NCI-H1092 (cell line): ENCODE measurements around the gene TTLL11.

Source experiments
- DNase-seq: peaks from one replicate; lab custom pipeline; 2025; lab: John Stamatoyannopoulos, UW

Gene TTLL11

GRCh38 chr9:122050167-122050566 lies 42.9 kb downstream of the TTLL11 start:
- DNase-seq = no peak

GRCh38 chr9:122042056-122042455 lies 51.1 kb downstream of the TTLL11 start:
- DNase-seq = no peak

- no peak for DNase-seq
Measured at GRCh38 chr9:122040561-122041242, 52.4 kb downstream of the TTLL11 start.

GRCh38 chr9:122039234-122039633 lies 53.9 kb downstream of the TTLL11 start:
- no peak for DNase-seq

- no peak for DNase-seq
Measured at GRCh38 chr9:122036988-122037387, 56.1 kb downstream of the TTLL11 start.

- DNase-seq = no peak
Measured at GRCh38 chr9:122036408-122036807, 56.7 kb downstream of the TTLL11 start.

GRCh38 chr9:122033775-122034373 lies 59.2 kb downstream of the TTLL11 start:
- no peak for DNase-seq

- DNase-seq = no peak
Measured at GRCh38 chr9:122032346-122032745, 60.8 kb downstream of the TTLL11 start.

GRCh38 chr9:122031776-122032175 lies 61.3 kb downstream of the TTLL11 start:
- DNase-seq = no peak

- DNase-seq = no peak
Measured at GRCh38 chr9:122031157-122031556, 62.0 kb downstream of the TTLL11 start.

- no peak for DNase-seq
Measured at GRCh38 chr9:122030357-122030756, 62.8 kb downstream of the TTLL11 start.

- no peak for DNase-seq
Measured at GRCh38 chr9:122029898-122030297, 63.2 kb downstream of the TTLL11 start.

- DNase-seq = no peak
Measured at GRCh38 chr9:122028089-122028488, 65.0 kb downstream of the TTLL11 start.

GRCh38 chr9:122020398-122020797 lies 72.7 kb downstream of the TTLL11 start:
- no peak for DNase-seq

GRCh38 chr9:122016744-122017143 lies 76.4 kb downstream of the TTLL11 start:
- DNase-seq = no peak

GRCh38 chr9:122016309-122016708 lies 76.8 kb downstream of the TTLL11 start:
- no peak for DNase-seq

- no peak for DNase-seq
Measured at GRCh38 chr9:122015170-122015821, 77.8 kb downstream of the TTLL11 start.

GRCh38 chr9:122011818-122012498 lies 81.2 kb downstream of the TTLL11 start:
- no peak for DNase-seq

GRCh38 chr9:122008559-122008958 lies 84.5 kb downstream of the TTLL11 start:
- no peak for DNase-seq

GRCh38 chr9:122007837-122008236 lies 85.3 kb downstream of the TTLL11 start:
- no peak for DNase-seq

- no peak for DNase-seq
Measured at GRCh38 chr9:122005597-122005996, 87.5 kb downstream of the TTLL11 start.

GRCh38 chr9:122004589-122004988 lies 88.5 kb downstream of the TTLL11 start:
- DNase-seq = no peak
